ENCODE results near the gene MRPL40. TPM values are rescaled to one million over a fixed set of nuclear protein-coding genes. Genes with fewer than 3 reads are reported as not detected.

The MRPL40 gene
- polyA plus RNA-seq (2012; ENCODE audit: insufficient read length, low read depth), result 43.9 TPM

DNA sequence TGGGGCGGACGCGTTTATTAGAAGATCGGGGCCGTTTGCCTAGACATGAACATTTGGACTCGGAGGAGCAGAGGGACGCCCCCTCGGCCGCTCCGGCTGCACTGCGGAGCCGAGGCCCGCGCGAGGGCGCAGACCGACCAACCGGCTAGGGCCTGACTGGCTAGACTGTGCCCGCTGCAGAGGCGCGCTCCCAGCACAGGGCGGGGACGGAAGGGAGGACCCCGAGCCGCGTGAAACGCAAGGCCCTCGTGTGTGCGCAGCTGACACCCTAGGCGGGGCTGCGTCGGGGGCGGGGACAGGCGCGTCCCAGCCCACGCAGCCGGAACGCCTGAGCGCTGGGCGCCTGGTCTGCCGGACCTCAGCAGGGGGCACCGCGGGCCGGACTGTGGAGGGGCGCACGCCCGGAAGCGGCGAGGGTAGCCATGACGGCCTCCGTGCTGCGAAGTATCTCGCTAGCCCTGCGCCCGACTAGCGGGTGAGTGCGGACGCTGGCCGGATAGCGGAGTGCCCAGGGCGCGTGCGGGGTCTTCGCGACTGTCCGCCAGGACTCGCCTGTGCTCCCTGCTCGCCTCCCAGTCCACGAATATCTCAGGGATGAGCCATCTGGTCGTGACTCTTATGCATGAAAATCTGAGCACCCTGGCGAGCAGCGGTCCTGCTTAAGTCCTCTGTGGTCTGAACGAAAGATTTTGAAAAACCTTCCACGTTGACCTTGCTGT is at the start of gene MRPL40:
TSS of gene MRPL40 (plus strand) at position 413 of the 719 bp plus-strand sequence. CDS start at position 423, 10 bp downstream.
- TF ChIP-seq REST (IDR thresholded peaks at IDR 0.05; ENCODE audit: insufficient read depth in 1 of 2, low read depth in 2 of 2, low read length in 2 of 2), result peak; percentile 5 to 46; a peak in 1 of 4 replicates
- TF ChIP-seq FOXP2 (optimal IDR thresholded peaks at IDR 0.05; ENCODE audit: borderline replicate concordance, extremely low read depth, extremely low read length, insufficient read depth), result peak; percentile 99
- TF ChIP-seq SIN3A (IDR thresholded peaks at IDR 0.05; ENCODE audit: borderline replicate concordance, insufficient read depth, low read length), result peak; percentile 93; the same call in 1 of the 2 replicates
- peak; percentile 93 for TF ChIP-seq POLR2AphosphoS5 (IDR thresholded peaks at IDR 0.05; ENCODE audit: low read depth, low read length)
- peak; percentile 91 for TF ChIP-seq TAF1 (IDR thresholded peaks at IDR 0.05; ENCODE audit: borderline replicate concordance, insufficient read depth, low read length)

DNA sequence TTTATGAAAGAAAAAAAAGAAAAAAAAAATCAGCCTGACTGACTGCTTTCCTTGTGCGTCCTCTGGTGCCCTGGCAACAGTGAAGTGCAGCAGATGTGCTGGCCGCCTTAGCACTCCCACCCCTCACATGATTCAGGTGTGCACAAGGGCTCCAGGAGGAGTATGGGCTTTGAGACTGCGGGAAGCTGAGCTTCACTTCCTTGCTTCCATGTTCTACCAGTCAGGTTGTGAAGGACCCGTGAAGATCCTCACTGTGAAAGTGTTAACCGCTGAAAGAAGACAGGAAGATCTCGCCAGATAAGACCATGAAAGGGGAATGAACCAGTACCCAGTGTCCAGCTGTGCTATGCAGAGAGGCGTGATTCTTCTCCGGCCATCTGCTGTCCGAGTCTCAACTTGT is 49.1 kb upstream of the MRPL40 start:
- TF ChIP-seq REST (IDR thresholded peaks at IDR 0.05; ENCODE audit: insufficient read depth in 1 of 2, low read depth in 2 of 2, low read length in 2 of 2) (no peak), SIN3A (IDR thresholded peaks at IDR 0.05; ENCODE audit: borderline replicate concordance, insufficient read depth, low read length) (no peak), FOXP2 (optimal IDR thresholded peaks at IDR 0.05; ENCODE audit: borderline replicate concordance, extremely low read depth, extremely low read length, insufficient read depth) (no peak), POLR2AphosphoS5 (IDR thresholded peaks at IDR 0.05; ENCODE audit: low read depth, low read length) (no peak), TAF1 (IDR thresholded peaks at IDR 0.05; ENCODE audit: borderline replicate concordance, insufficient read depth, low read length) (no peak)

DNA sequence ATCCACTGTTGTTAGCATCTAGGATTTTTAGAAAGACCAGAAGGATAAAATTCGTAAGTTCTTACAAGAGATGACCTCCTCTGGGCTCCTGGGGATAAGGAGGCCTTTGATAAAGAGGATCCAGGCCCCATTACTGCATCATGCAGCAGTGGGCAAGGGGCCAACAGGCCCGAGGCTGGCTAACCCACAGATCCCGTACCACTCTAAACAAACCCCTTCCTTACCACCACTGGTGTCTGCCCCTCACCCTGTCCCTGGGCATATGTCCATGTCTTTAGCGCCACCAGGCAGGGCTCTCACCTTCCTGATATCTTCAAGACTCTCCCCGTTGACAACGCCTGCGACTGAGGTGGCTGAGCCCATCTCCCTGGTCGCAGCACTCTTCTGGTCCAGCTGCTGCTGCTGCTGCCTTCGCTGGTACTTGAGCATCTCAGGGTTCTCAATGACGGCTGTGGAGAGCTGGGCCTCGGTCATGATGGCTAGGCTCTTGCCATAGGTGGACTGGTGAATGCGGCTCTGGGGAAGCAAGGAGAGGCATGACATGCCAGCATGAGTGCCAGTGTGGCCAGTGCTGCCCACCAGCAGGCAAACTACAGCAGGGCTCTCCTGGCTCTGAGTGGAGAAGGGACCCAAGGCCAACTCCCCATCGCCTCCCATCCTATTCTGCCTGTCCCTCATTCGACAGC is 47.0 kb upstream of the MRPL40 start:
- TF ChIP-seq POLR2AphosphoS5 (IDR thresholded peaks at IDR 0.05; ENCODE audit: low read depth, low read length), result no peak
- TF ChIP-seq TAF1 (IDR thresholded peaks at IDR 0.05; ENCODE audit: borderline replicate concordance, insufficient read depth, low read length), result no peak
- TF ChIP-seq FOXP2 (optimal IDR thresholded peaks at IDR 0.05; ENCODE audit: borderline replicate concordance, extremely low read depth, extremely low read length, insufficient read depth), result no peak
- no peak for TF ChIP-seq REST (IDR thresholded peaks at IDR 0.05; ENCODE audit: insufficient read depth in 1 of 2, low read depth in 2 of 2, low read length in 2 of 2)
- no peak for TF ChIP-seq SIN3A (IDR thresholded peaks at IDR 0.05; ENCODE audit: borderline replicate concordance, insufficient read depth, low read length)

- TF ChIP-seq POLR2AphosphoS5 (IDR thresholded peaks at IDR 0.05; ENCODE audit: low read depth, low read length), result no peak
- TF ChIP-seq REST (IDR thresholded peaks at IDR 0.05; ENCODE audit: insufficient read depth in 1 of 2, low read depth in 2 of 2, low read length in 2 of 2), result no peak
- no peak for TF ChIP-seq TAF1 (IDR thresholded peaks at IDR 0.05; ENCODE audit: borderline replicate concordance, insufficient read depth, low read length)
- TF ChIP-seq SIN3A (IDR thresholded peaks at IDR 0.05; ENCODE audit: borderline replicate concordance, insufficient read depth, low read length), result no peak
- no peak for TF ChIP-seq FOXP2 (optimal IDR thresholded peaks at IDR 0.05; ENCODE audit: borderline replicate concordance, extremely low read depth, extremely low read length, insufficient read depth)
Measured at GRCh38 chr22:19386248-19386647, 46.1 kb upstream of the MRPL40 start.

Measured in PFSK-1 (cell line).